Measurements from ENCODE around the gene CCDC33.

GRCh38 chr15:74207652-74208440, 28.3 kb upstream of the CCDC33 start:
- TF ChIP-seq CTCF (IDR thresholded peaks at IDR 0.05 in 2 of 3, conservative IDR thresholded peaks at IDR 0.05 in 1 of 3; ENCODE audit: borderline replicate concordance in 1 of 3, insufficient read depth in 1 of 3, low read depth in 2 of 3, low read length in 2 of 3) (no peak), RAD21 (IDR thresholded peaks at IDR 0.05; ENCODE audit: low read depth) (no peak)

All from HCT116 (cell line).